Mononuclear cell (primary cell): Measurements from ENCODE around the gene DIO3. TPM values are rescaled to one million over a fixed set of nuclear protein-coding genes. Genes with fewer than 3 reads are reported as not detected.

ENCODE experiments used
- H3K27me3 ChIP-seq: 2 replicates; pipeline ENCODE4 v1.6.0; 2011; ENCODE audit warnings: low read length, control low read depth; ENCODE audit not compliant: insufficient read depth
- H3K4me1 ChIP-seq: 2 replicates; pipeline ENCODE4 v1.5.1; 2011; ENCODE audit warnings: mild to moderate bottlenecking, low read length, control low read depth; ENCODE audit not compliant: insufficient read depth
- H3K4me3 ChIP-seq: 2 replicates; pipeline ENCODE4 v1.5.1; 2011; ENCODE audit warnings: mild to moderate bottlenecking, low read length, moderate library complexity
- H3K9me3 ChIP-seq: 2 replicates; pipeline ENCODE4 v1.5.1; 2011; ENCODE audit warnings: low read depth, mild to moderate bottlenecking, control low read depth, low read length
- total RNA-seq: library from RNA; depleted of rRNA; stranded (reverse); fragments of >200 nt; gene quantifications from one replicate; pipeline ENCODE4 v1.2.3, GENCODE V29; 2012

Gene DIO3
- total RNA-seq, 1 donor = not detected

- Histone ChIP-seq H3K4me1 (no peaks in the 10 kb centered on the region), H3K27me3 (no peaks in the 10 kb centered on the region), H3K4me3 (no peak overlapping the region), H3K9me3 (no peaks in the 10 kb centered on the region)
Observed at GRCh38 chr14:101579372-101580080, 18.2 kb downstream of the DIO3 start.

DNA sequence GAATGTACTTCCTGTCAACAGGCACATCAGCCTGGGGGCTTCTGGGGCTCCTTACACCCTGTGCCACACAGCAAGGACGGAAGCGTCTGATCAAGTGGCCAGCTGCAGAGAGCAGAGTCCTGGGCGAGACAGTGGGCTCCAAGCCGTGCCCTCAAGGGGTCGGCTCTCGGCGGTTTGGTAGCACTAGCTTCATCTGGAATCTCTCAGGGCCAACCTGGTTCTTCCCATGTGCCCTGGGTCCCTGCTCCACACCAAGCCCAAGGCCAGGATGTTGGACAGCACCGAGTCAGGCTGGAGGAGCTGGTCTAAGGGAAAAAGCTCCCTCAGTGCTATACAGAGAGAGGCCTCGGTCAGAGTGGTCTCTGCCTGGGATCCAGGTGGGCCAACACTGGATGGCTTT is 20.5 kb downstream of the DIO3 start:
- Histone ChIP-seq H3K27me3 (no peaks in the 10 kb centered on the region), H3K9me3 (no peaks in the 10 kb centered on the region), H3K4me1 (no peaks in the 10 kb centered on the region), H3K4me3 (no peak overlapping the region)

DNA sequence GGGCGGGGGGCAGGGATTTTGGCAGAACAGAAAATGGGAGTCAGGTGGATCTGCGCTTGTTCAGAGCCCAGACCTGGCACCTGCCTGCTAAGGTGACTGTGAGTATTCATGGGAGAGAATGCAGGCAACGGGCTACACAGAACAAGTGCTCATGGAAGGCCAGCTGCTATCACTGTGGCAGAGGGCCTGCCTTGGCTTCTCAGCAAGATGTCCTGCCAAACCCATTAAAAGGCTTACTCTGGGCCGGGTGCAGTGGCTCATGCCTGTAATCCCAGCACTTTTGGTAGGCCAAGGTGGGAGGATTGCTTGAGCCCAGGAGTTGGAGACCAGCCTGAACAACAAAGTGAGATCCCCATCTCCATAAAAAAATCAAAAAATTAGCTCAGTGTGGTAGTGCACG is 21.0 kb downstream of the DIO3 start:
- H3K27me3 ChIP-seq = no peaks in the 10 kb centered on the region
- H3K4me3 ChIP-seq = no peak overlapping the region
- no peaks in the 10 kb centered on the region for H3K9me3 ChIP-seq
- H3K4me1 ChIP-seq = no peaks in the 10 kb centered on the region

GRCh38 chr14:101583006-101583714 is 21.9 kb downstream of the DIO3 start:
- H3K27me3 ChIP-seq = no peaks in the 10 kb centered on the region
- no peaks in the 10 kb centered on the region for H3K4me1 ChIP-seq
- H3K9me3 ChIP-seq = no peaks in the 10 kb centered on the region
- no peak overlapping the region for H3K4me3 ChIP-seq

- Histone ChIP-seq H3K4me1 (no peaks in the 10 kb centered on the region), H3K27me3 (no peaks in the 10 kb centered on the region), H3K9me3 (no peaks in the 10 kb centered on the region), H3K4me3 (no peak overlapping the region)
Observed at GRCh38 chr14:101583715-101584054, 22.4 kb downstream of the DIO3 start.

- Histone ChIP-seq H3K4me3 (no peak overlapping the region), H3K4me1 (no peaks in the 10 kb centered on the region), H3K9me3 (no peaks in the 10 kb centered on the region), H3K27me3 (no peaks in the 10 kb centered on the region)
Observed at GRCh38 chr14:101584055-101584859, 23.0 kb downstream of the DIO3 start.

DNA sequence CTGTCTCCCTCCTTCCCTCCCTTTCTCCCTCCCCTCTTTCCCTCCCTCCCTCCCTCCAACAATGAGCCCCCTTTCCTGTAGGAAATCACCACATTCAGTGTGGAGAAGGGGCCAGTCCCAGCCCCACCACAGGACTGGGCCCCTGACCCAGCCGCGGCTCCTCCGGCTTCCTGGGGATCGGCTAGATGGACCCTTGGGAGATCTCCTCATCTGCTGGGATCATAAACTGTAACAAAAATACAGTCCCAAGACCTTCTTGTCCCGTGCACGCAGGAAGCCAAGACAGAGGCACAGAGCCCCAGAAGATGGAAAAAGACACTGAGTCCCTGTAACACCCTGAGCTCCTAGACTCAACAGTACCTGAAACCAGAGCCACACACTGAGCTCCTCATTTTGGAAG is 23.9 kb downstream of the DIO3 start:
- Histone ChIP-seq H3K4me3 (no peak overlapping the region), H3K9me3 (no peaks in the 10 kb centered on the region), H3K27me3 (no peaks in the 10 kb centered on the region), H3K4me1 (no peaks in the 10 kb centered on the region)

- no peak overlapping the region for H3K4me3 ChIP-seq
- no peaks in the 10 kb centered on the region for H3K9me3 ChIP-seq
- H3K27me3 ChIP-seq = no peaks in the 10 kb centered on the region
- no peaks in the 10 kb centered on the region for H3K4me1 ChIP-seq
Observed at GRCh38 chr14:101586531-101587430, 25.5 kb downstream of the DIO3 start.

GRCh38 chr14:101587441-101587911 is 26.2 kb downstream of the DIO3 start:
- no peaks in the 10 kb centered on the region for H3K4me1 ChIP-seq
- no peaks in the 10 kb centered on the region for H3K9me3 ChIP-seq
- H3K27me3 ChIP-seq = no peaks in the 10 kb centered on the region
- no peak overlapping the region for H3K4me3 ChIP-seq

GRCh38 chr14:101588286-101588975 is 27.1 kb downstream of the DIO3 start:
- Histone ChIP-seq H3K9me3 (no peaks in the 10 kb centered on the region), H3K27me3 (no peaks in the 10 kb centered on the region), H3K4me1 (no peaks in the 10 kb centered on the region), H3K4me3 (no peak overlapping the region)

DNA sequence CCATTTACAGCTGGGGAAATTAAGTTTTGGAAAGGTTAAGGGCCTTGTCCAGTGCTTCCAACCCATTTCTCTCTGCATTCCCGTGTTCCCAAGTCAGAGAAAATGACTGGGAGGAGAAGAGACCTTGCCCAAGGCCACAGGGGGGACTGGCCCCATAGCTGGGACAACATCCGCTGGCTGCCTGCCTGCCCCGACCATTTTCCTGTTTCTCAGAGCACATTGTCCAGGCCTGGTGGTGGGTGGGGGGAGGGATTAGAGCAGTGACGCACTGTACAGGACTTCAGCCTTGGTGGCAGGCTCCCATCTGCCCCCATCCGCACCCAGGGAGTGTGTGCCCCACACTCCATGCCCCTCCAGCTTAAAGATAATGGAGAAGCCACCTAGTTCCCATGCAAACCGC is 27.7 kb downstream of the DIO3 start:
- Histone ChIP-seq H3K27me3 (no peaks in the 10 kb centered on the region), H3K9me3 (no peaks in the 10 kb centered on the region), H3K4me1 (no peaks in the 10 kb centered on the region), H3K4me3 (no peak overlapping the region)

GRCh38 chr14:101589486-101590015 is 28.3 kb downstream of the DIO3 start:
- Histone ChIP-seq H3K4me1 (no peaks in the 10 kb centered on the region), H3K4me3 (no peak overlapping the region), H3K9me3 (no peaks in the 10 kb centered on the region), H3K27me3 (no peaks in the 10 kb centered on the region)

GRCh38 chr14:101590062-101590461 is 28.8 kb downstream of the DIO3 start:
- H3K9me3 ChIP-seq = no peaks in the 10 kb centered on the region

DNA sequence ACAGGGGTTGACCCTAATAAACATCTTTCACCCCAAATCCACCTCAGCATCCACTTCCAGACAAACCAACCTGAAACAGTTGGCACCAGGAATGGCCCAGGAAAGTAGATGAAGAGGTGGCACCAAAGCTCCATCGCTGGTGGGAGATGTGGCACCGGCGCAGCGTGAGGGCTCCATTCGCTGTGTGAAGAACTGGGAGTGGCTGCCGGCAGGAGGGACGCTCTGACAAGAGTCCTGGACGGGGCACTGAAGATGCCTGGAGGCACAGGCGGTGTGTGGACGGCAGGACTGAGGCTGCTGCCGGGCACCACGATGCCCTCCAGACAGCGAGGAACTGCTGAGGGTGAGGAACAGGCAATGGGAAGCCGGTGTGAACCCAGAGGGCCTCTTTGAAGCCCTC is 29.3 kb downstream of the DIO3 start:
- H3K4me1 ChIP-seq = no peaks in the 10 kb centered on the region
- H3K4me3 ChIP-seq = no peak overlapping the region
- no peaks in the 10 kb centered on the region for H3K27me3 ChIP-seq
- H3K9me3 ChIP-seq = no peaks in the 10 kb centered on the region

More at GRCh38 chr14:101590062-101590461, 28.8 kb downstream of the DIO3 start:
- no peaks in the 10 kb centered on the region for H3K4me1 ChIP-seq
- no peak overlapping the region for H3K4me3 ChIP-seq
- H3K27me3 ChIP-seq = no peaks in the 10 kb centered on the region
